GM19455 (cell line): ENCODE results near the gene RAP1GAP2.
"Not testable (repeated sequence)": the region's sequence is repeated elsewhere in the genome, so short reads cannot be mapped to it uniquely, and the experiment has no call there.

Experiments used
- ATAC-seq: cut with Tn5 transposase; IDR thresholded peaks from one replicate; pipeline ENCODE4 v1.9.1; 2021; ENCODE audit not compliant: unreplicated experiment

The RAP1GAP2 gene

DNA sequence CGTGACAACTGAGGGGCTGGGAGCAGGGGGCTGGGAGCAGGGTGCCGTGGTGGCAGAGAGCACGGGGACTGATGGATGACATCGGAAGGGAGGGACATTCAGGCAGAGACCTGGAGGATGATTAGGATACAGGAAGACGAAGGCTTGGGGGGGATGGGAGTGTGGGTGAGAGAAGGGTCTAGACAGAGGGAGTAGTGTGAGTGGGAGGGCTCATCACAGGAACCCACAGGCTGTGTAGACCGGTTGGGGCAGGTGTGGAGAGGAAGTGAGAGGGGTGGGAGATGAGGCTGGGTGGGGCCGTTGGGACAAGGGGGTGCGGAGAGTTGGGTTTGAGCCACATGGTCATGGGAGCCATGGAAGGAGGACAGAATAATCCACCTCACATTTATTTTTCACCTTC is 83.8 kb downstream of the RAP1GAP2 start:
- ATAC-seq, result no peak

DNA sequence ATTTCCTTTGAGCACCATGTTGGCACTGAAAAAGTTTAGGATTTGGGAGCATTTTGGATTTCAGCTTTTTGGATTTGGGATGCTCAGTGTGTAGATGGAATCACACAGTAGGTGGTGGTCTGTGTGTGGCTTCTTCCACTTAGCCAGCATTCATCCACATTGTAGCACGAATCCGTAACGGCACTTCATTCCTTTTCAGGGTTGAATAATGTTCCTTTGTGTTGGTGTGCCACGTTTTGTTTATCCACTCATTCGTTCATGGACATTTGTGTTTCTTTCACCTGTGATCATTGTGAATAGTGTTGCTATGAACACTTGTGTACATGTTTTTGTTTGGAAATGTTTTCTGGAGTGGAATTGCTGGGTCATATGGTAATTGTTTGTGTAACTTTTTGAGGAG is 85.1 kb downstream of the RAP1GAP2 start:
- no peak for ATAC-seq

DNA sequence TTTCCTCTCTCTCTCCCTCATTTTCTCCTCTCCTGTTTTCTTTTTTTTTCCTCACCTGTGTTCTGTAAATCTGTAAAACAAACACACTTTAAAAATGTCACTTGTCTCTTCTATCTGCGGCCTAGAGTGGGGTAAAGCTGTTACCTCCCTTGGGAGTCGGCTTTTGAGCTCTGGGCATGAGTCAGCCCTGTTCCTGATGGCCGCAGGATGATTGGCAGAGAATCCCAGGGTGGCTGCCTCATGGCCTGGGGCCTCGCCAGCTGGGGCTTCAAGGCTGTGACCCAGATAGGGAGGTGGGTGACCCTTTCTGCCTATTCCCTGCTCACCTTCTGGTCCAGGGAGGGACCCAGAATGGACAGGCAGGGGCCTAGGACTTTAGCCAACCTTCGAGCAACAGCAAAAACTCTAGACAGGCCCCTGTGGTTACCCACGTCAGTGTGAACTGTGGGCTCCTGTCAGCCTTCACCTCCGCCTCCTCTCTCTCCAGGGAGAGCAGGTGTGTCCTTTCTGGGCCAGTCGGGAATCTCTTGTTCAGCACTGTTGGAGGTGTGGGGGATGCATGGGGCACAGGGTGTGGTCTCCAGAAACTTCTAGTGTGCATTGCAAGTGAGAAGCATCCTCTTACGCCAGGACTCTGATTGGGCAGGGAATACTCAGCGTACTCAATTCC is 87.4 kb downstream of the RAP1GAP2 start:
- no peak for ATAC-seq

- no peak for ATAC-seq
Measured at GRCh38 chr17:2885733-2886132, 89.5 kb downstream of the RAP1GAP2 start.

- ATAC-seq, result no peak
Measured at GRCh38 chr17:2888326-2888725, 92.1 kb downstream of the RAP1GAP2 start.

DNA sequence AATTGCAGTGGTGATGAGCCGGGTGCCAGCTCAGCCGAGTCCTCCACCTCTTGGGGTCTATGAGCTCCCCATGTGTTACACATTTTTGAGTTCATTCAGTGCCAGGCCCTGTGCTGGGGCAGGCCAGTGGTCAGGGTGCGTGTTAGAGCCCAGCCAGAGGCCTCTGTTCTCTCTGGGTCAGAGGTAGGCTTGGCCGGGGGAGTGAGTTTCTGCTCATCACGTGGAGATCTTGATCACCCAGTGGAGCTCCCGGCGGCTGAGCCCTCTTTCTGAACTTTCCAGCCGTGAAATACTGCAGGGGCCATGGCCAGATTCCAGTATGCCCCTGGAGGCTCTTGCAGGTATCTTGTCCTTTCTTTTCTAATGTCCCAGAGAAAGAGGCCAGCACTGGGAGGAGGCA is 93.0 kb downstream of the RAP1GAP2 start:
- no peak for ATAC-seq

DNA sequence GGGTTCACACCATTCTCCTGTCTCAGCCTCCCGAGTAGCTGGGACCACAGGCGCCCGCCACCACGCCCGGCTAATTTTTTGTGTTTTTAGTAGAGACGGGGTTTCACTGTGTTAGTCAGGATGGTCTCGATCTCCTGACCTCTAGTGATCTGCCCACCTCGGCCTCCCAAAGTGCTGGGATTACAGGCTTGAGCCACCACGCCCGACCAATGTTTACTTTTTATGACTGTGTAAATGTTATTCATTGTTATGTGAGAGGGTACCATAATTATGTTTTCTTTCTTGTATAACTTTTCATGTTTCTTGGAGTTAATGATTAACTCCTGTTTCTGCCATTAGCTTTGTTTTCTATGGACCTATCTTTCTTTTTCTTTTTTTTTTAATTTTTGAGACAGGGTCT is 94.5 kb downstream of the RAP1GAP2 start:
- not testable (repeated sequence) for ATAC-seq

- no peak for ATAC-seq
Measured at GRCh38 chr17:2892305-2892971, 96.2 kb downstream of the RAP1GAP2 start.

- no peak for ATAC-seq
Measured at GRCh38 chr17:2893422-2893914, 97.2 kb downstream of the RAP1GAP2 start.

DNA sequence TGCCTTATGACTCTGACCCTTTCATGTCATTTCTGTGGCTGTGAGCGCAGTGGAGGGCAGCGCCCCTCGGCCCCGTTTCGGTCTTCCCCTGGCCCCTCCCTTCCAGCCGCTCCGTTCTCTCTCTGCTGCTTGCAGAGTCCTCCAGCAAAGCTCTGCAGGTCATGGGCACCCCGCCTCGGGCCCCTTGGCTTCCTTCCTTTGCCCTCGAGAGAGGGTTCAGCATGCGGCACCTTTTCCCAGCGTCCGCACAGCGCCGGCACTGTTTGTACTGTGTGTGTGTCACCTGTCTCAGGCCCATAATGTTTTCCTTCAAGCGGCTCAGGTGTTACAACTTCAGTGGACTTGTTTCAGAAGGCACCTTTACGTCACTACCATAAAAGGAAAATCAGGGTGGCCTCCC is 98.5 kb downstream of the RAP1GAP2 start:
- no peak for ATAC-seq

GRCh38 chr17:2897605-2898004 is 101.4 kb downstream of the RAP1GAP2 start:
- no peak for ATAC-seq

DNA sequence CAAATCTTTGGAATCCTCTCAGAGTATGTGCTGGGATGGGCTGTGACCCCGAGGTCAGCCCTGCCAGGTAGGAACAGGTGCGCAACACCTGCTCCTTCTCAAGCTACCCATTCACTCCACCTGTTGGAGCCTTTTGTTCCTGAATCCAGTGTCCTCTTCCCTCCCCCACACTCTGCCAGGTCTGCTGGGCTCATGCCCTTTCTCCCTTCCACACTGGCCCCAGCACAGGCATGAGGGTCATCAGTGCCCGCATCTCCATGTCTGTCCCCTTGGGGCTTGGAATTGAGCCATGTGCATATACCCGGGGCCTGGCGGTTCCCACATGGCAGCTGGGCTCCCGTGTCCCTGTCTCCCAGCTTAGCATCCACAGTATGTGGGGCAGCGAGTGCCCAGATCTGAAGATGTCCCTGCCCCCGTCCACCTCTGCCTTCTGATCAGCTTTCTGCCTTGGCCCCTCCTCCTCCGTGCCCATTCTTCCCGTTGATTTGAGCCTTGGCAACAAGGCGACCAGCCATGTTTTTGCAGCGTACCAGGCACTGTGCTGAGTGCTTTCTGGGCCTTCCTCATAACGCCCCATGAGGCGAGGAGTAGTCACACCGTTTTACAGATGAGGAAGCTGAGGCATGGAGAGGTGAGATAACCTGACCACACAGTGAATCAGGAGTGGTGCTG is 102.2 kb downstream of the RAP1GAP2 start:
- no peak for ATAC-seq

GRCh38 chr17:2899906-2900305 is 103.7 kb downstream of the RAP1GAP2 start:
- ATAC-seq, result no peak

GRCh38 chr17:2900842-2901241 is 104.6 kb downstream of the RAP1GAP2 start:
- no peak for ATAC-seq

- no peak for ATAC-seq
Measured at GRCh38 chr17:2901582-2901981, 105.3 kb downstream of the RAP1GAP2 start.

- ATAC-seq, result no peak
Measured at GRCh38 chr17:2902546-2902945, 106.3 kb downstream of the RAP1GAP2 start.

DNA sequence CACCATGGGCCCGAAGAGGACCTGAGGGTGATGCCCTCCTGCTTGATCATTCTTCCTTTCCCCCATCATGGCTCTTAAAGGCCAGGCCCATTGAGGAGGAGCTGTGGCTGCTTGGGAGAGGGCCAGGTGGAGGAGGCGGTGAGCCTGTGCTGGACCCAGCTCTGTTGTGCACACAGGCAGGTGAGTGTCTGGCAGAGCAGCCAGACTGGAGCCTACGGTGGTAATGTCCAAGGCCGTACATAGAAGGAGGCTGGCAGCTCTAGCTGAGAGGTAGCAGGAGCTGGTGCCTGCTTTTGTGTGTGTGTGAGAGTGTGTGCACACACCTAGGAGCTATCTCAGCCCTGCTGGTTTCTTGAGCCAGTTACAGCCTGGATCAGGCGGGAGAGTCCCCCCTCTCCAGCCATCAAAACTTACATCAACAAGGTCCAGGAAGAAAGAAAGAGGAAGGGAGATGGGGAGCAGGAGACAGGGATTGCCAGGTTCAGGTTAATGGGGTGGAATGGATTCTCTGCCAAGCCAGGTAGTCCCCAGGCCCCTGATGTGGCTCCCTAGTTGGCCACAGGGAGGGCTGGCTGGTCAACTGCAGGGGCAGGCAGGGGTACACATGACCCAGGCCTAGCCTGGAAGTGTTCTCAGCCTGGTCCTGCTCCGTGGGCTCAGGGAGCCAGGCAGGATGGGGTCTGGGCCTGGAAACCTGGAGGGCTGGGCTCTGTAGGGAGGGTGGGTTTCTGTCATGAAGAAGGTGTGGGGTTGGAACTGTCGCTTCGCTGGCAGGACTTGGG is 107.1 kb downstream of the RAP1GAP2 start:
- ATAC-seq, result no peak

- ATAC-seq, result no peak
Measured at GRCh38 chr17:2904135-2904534, 107.9 kb downstream of the RAP1GAP2 start.

- ATAC-seq, result no peak
Measured at GRCh38 chr17:2905269-2905668, 109.0 kb downstream of the RAP1GAP2 start.

DNA sequence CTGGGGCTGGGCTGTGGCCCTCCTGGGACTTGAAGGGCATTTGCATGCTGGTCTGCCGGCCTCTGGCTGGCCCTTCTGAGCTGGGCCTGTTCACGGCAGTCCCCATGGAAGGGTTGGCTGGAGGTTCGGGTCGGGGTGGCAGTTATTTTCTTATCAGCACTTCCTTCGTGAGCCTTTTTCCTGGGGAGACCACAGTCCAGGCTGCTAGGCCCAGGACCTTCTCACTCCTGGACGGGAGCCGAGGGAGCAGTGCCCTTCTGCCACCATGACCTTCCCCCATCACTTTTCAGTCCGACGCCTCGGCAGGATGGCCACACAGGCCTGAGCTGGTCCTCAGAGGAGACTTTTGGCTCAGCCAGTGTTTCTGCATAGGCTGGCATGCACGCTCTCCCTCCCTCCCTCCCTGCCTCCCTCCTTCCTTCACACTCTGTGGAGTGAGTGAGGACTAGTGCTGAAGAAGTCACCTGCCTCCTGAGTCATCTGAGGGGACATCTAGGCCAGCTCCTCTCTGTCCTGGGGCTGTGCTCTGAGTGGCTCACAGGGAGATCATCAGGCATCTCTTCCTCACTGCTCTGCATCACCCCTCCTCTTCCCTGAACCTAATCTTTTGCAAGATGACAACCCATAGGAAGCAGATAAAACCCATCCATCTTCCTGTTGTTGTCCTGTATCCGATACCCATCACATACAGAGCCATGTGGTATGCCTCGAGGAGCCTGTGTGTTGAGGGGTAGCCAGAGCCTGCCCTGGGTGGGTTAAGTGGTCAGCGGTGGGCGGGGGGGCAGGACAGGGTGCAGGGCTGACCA is 109.7 kb downstream of the RAP1GAP2 start:
- ATAC-seq, result no peak

DNA sequence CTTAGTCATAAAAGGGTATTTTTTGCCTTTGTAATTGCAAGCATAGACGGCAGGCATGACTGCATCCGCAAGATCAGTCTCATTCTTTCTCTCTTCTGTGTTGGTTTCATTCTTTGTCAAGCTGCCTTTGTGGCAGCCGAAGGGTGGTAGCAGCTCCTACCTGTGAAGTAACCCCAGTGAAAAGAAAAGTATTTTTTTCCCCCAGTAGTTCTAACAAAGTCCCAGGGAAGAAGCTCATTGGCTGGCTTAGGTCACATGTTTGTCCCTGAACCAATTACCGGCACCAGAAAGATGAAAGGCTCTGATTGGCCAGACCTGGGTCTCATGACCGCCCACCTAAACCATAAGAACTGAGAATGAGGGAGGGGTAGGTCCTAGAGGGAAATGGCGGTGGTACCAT is 110.7 kb downstream of the RAP1GAP2 start:
- no peak for ATAC-seq
